Thyroid gland (tissue), 4 donors: ENCODE measurements around the gene CCDC85B. TPM values are rescaled to one million over a fixed set of nuclear protein-coding genes. Genes with fewer than 3 reads are reported as not detected.

Experiments used
- DNase-seq, 2 donors: peaks; one replicate each; pipeline ENCODE4 v3.0.0-alpha.2; 2019
- H3K27ac ChIP-seq, 3 donors: fragments of 200-600 bp; sonication (generic); 1 replicate in 2 of 3; 2 replicates in 1 of 3; pipeline ENCODE4 v1.5.1; 2016 to 2019; ENCODE audit warnings: mild to moderate bottlenecking in 1 of 3, moderate library complexity in 1 of 3
- H3K27me3 ChIP-seq: fragments of 200-600 bp; sonication (generic); one replicate; pipeline ENCODE4 v1.5.1; 2019
- H3K36me3 ChIP-seq, 2 donors: fragments of 200-600 bp; sonication (generic); one replicate each; pipeline ENCODE4 v1.5.1; 2016 to 2019
- H3K4me1 ChIP-seq, 2 donors: fragments of 200-600 bp; sonication (generic); one replicate each; pipeline ENCODE4 v1.5.1; 2017 to 2019
- H3K4me3 ChIP-seq, 3 donors: fragments of 200-600 bp; sonication (generic); replicated peaks in 1 of 3; 1 replicate in 2 of 3; 2 replicates in 1 of 3; pipeline ENCODE4 v1.5.1; 2016; ENCODE audit warnings: mild to moderate bottlenecking in 1 of 3
- H3K9me3 ChIP-seq: fragments of 200-600 bp; sonication (generic); one replicate; pipeline ENCODE4 v1.5.1; 2017
- POLR2A ChIP-seq, 2 donors: fragments of 450-650 bp; IDR thresholded peaks; one replicate each; pipeline ENCODE4 v1.6.1; 2017; ENCODE audit warnings: antibody characterized with exemption in 2 of 2, mild to moderate bottlenecking in 2 of 2, moderate library complexity in 1 of 2
- WGBS, 2 donors: methylation state at CpG; one replicate each; pipeline ENCODE4 v1.1.5; 2017; 5-methylcytosine and 5-hydroxymethylcytosine counted together
- intact Hi-C: fragments of 100-400 bp; cut with DNase I; formaldehyde crosslinking; loops from one replicate; pipeline ENCODE4 v1.15.1; 2023
- total RNA-seq, 4 donors: library from RNA; depleted of rRNA; stranded (reverse); fragments of >200 nt; gene quantifications; one replicate each; pipeline ENCODE4 v1.2.3, GENCODE V29; 2016
- TF ChIP-seq, protein P1 (sequence below), 6 experiments: fragments of 200-600 bp in 3 of 6; fragments of 450-650 bp in 3 of 6; sonication (generic) in 3 of 6; IDR thresholded peaks; one replicate each; pipeline ENCODE4 v1.5.1; 2016 to 2019; ENCODE audit warnings: antibody characterized with exemption in 6 of 6, mild to moderate bottlenecking in 2 of 6, inconsistent platforms in 1 of 6, moderate library complexity in 1 of 6

CCDC85B gene
- total RNA-seq, 4 donors from 2014 or later, result 29.8 to 73.8 (median 42.9) TPM

- intact Hi-C loops, result loop anchor here (5.0 kb wide), 1 partner anchor 83 kb away; no protein-coding TSS in a partner anchor
These were observed 5.8 kb upstream of the CCDC85B start for GRCh38 chr11:65884716-65885092.

GRCh38 chr11:65885231-65885630, 5.2 kb upstream of the CCDC85B start:
- H3K4me3 ChIP-seq, result no peak overlapping the region
- TF ChIP-seq POLR2A (IDR thresholded peaks at IDR 0.05), result no peak
- TF ChIP-seq, protein P1, sequence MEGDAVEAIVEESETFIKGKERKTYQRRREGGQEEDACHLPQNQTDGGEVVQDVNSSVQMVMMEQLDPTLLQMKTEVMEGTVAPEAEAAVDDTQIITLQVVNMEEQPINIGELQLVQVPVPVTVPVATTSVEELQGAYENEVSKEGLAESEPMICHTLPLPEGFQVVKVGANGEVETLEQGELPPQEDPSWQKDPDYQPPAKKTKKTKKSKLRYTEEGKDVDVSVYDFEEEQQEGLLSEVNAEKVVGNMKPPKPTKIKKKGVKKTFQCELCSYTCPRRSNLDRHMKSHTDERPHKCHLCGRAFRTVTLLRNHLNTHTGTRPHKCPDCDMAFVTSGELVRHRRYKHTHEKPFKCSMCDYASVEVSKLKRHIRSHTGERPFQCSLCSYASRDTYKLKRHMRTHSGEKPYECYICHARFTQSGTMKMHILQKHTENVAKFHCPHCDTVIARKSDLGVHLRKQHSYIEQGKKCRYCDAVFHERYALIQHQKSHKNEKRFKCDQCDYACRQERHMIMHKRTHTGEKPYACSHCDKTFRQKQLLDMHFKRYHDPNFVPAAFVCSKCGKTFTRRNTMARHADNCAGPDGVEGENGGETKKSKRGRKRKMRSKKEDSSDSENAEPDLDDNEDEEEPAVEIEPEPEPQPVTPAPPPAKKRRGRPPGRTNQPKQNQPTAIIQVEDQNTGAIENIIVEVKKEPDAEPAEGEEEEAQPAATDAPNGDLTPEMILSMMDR (IDR thresholded peaks at IDR 0.05), result no peak
- intact Hi-C loops, result no loop called here
- H3K27ac ChIP-seq, result no peak overlapping the region
- H3K4me1 ChIP-seq, result peaks cover 23 to 24% of the 10 kb centered on the region in 2 donors
- H3K27me3 ChIP-seq, result no peaks in the 10 kb centered on the region
- no peak for DNase-seq
- no peaks in the 10 kb centered on the region for H3K9me3 ChIP-seq
- peaks cover 12 to 16% of the 10 kb centered on the region in 2 donors for H3K36me3 ChIP-seq
- WGBS, 2 donors, result 95% methylated on average over 7 of the region's 7 CpGs

More at GRCh38 chr11:65884716-65885092, 5.8 kb upstream of the CCDC85B start:
- Histone ChIP-seq H3K4me3 (no peak overlapping the region), H3K36me3 (peaks cover 12 to 16% of the 10 kb centered on the region in 2 donors), H3K27ac (no peak overlapping the region), H3K4me1 (peaks cover 19 to 20% of the 10 kb centered on the region in 2 donors), H3K9me3 (no peaks in the 10 kb centered on the region), H3K27me3 (no peaks in the 10 kb centered on the region)
- DNase-seq, result peak; percentile 74 to 79
- TF ChIP-seq POLR2A (IDR thresholded peaks at IDR 0.05), result no peak
- TF ChIP-seq, protein P1 (IDR thresholded peaks at IDR 0.05), result peak; percentile 93 to 99 (median 98)
- 4 to 14% methylated on average over 5 to 8 of the region's 9 CpGs for WGBS, 2 donors

DNA sequence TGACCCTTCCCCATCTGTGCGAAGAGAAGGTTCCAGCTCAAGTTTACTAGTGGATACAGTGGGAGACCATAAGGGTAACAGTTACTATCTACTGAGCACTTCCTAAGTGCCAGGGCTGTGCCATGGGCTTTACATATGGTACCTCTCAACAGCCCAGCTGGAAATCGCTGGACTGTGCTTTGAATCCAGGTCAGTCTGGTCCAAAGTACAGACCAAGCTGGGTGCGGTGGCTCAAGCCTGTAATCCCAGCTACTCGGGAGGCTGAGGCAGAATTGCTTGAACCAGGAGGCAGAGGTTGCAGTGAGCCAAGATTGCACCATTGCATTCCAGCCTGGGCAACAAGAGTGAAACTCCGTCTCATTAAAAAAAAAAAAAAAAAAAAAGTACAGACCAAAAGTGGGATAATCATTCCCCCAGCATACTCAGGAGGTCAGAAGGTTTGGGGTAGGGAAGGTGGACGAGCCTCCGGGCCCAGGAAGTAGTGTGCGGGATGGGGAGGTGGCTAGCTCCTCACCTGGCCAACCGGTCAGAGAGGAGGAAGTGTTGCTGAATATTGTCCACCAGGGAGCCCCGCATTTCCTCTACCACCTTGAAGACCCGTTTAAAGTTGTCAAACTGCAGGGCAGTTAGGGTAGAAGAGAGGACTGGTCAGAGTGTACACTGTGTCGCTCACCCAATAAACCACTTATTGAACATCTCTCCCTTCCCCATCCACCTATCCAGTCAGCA, 4.5 kb upstream of the CCDC85B start:
- DNase-seq, result no peak
- peaks cover 12 to 16% of the 10 kb centered on the region in 2 donors for H3K36me3 ChIP-seq
- H3K4me3 ChIP-seq, result no peak overlapping the region
- no peak for TF ChIP-seq POLR2A (IDR thresholded peaks at IDR 0.05)
- TF ChIP-seq, protein P1 (IDR thresholded peaks at IDR 0.05), result no peak
- no peaks in the 10 kb centered on the region for H3K27me3 ChIP-seq
- intact Hi-C loops, result loop anchor here (2.0 kb wide), 1 partner anchor 103 kb away; no protein-coding TSS in a partner anchor
- H3K9me3 ChIP-seq, result no peaks in the 10 kb centered on the region
- peaks cover 25% of the 10 kb centered on the region in 2 donors for H3K4me1 ChIP-seq
- H3K27ac ChIP-seq, result no peak overlapping the region
- 89 to 95% methylated on average over 9 to 12 of the region's 12 CpGs for WGBS, 2 donors

DNA sequence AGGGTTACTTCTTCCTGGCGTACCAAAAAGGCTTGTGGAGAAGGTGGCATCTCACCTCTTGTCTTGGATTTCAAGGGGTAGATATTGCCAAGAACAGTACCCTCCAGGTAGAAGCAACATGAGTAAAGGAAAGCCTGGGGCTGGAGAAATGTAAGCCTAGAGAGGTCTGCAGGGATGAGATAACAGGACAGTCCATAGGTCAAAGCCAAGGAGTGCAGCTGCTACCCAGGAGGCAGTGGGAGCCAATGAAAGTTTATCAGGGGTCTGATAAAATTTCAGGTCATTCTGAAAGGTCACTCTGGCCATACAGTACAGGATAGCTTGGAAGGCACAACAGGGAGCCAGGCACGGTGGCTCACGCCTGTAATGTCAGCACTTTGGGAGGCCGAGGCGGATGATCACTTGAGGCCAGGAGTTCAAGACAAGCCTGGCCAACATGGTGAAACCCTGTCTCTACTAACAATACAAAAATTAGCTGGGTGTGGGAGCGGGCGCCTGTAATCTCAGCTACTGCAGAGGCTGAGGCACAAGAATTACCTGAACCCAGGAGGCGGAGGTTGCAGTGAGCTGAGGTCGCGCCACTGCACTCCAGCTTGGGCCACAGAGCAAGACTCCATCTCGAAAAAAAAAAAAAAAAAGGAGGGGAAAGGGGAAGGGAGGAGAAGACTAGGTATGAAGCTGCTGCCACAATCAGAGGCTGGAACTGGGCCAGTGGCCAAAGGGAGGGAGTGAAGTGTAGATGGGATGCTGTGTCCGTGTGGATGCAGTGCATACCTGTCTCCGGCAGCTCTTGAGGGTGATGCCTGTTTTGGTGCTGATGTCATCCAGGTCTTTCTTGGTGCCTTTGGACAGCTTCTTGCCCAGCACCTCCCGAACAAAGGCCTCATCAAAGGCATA, 3.4 kb upstream of the CCDC85B start:
- H3K27ac ChIP-seq, result no peak overlapping the region
- whole genome bisulfite sequencing, 2 donors, result 86 to 87% methylated on average over 14 of the region's 14 CpGs
- H3K27me3 ChIP-seq, result no peaks in the 10 kb centered on the region
- peaks cover 34 to 36% of the 10 kb centered on the region in 2 donors for H3K4me1 ChIP-seq
- no peak for DNase-seq
- no peak for TF ChIP-seq POLR2A (IDR thresholded peaks at IDR 0.05)
- TF ChIP-seq, protein P1 (IDR thresholded peaks at IDR 0.05), result no peak
- intact Hi-C loops, result loop anchor here (2.0 kb wide), 1 partner anchor 102 kb away; no protein-coding TSS in a partner anchor
- peaks cover 12 to 16% of the 10 kb centered on the region in 2 donors for H3K36me3 ChIP-seq
- no peaks in the 10 kb centered on the region for H3K9me3 ChIP-seq
- H3K4me3 ChIP-seq, result peak overlapping the region in 1 of 3 donors; percentile 55
